Gastroesophageal sphincter (tissue), 3 donors: ENCODE measurements around the gene RPL36A.

Source experiments
- POLR2AphosphoS5 ChIP-seq: sonication (generic); formaldehyde crosslinking; IDR thresholded peaks from one replicate; pipeline ENCODE4 v1.6.1; 2017; ENCODE audit warnings: antibody characterized with exemption
- TF ChIP-seq, protein P1 (sequence below), 4 experiments: fragments of 200-600 bp in 2 of 4; fragments of 450-650 bp in 2 of 4; sonication (generic) in 1 of 4; IDR thresholded peaks; one replicate each; pipeline ENCODE4 v1.5.1; 2017 to 2019; ENCODE audit warnings: antibody characterized with exemption in 4 of 4, mild to moderate bottlenecking in 2 of 4, moderate library complexity in 2 of 4

- peak; percentile 57 for TF ChIP-seq POLR2AphosphoS5
- TF ChIP-seq, protein P1, sequence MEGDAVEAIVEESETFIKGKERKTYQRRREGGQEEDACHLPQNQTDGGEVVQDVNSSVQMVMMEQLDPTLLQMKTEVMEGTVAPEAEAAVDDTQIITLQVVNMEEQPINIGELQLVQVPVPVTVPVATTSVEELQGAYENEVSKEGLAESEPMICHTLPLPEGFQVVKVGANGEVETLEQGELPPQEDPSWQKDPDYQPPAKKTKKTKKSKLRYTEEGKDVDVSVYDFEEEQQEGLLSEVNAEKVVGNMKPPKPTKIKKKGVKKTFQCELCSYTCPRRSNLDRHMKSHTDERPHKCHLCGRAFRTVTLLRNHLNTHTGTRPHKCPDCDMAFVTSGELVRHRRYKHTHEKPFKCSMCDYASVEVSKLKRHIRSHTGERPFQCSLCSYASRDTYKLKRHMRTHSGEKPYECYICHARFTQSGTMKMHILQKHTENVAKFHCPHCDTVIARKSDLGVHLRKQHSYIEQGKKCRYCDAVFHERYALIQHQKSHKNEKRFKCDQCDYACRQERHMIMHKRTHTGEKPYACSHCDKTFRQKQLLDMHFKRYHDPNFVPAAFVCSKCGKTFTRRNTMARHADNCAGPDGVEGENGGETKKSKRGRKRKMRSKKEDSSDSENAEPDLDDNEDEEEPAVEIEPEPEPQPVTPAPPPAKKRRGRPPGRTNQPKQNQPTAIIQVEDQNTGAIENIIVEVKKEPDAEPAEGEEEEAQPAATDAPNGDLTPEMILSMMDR (IDR thresholded peaks at IDR 0.05): no peak
These were observed 42.2 kb upstream of the RPL36A start, which contains the start of gene TIMM8A for GRCh38 chrX:101348452-101349192.
